ENCODE data around the gene AP4E1.
"Not testable (repeated sequence)": the region's sequence is repeated elsewhere in the genome, so short reads cannot be mapped to it uniquely, and the experiment has no call there.

Gene AP4E1

DNA sequence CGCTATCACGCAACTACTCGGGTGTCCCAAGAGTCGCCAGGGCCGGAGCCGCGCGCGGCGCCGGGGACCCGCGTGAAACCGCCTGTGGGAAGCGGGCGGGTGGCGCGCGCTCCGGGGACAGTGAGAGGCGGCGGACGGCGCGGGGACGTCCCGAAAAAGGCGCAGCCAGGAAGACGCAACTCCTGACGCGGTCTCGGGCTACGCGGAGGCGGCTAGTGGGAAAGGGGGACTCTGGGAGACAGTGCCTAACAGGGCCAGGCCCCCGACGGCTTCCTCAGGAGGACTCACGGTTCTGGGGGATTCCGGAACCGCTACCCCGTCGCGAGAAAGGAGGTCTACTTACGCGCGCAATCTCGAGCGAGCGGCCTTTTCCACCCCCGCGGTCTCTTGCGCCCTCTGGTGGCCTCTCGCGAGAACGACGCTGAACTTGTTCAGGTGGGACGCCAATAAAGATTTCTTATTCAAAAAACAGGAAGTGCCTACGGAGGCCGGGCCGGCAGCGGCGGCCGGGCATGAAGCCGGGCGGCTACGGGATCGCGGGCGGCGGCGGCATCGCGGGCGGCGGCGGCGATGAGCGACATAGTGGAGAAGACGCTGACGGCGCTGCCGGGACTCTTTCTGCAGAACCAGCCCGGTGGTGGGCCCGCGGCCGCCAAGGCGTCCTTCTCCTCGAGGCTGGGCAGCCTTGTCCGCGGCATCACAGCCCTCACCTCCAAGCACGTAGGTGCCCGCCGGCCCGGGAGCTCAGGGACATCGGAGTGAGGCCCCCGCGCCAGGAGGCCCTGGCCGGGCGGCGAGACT is at the start of gene AP4E1:
AP4E1 (plus strand) TSS at position 475 of the 801 bp plus-strand sequence; CDS start at position 571, 96 bp downstream.
- peak; percentile 96 for DNase-seq

DNA sequence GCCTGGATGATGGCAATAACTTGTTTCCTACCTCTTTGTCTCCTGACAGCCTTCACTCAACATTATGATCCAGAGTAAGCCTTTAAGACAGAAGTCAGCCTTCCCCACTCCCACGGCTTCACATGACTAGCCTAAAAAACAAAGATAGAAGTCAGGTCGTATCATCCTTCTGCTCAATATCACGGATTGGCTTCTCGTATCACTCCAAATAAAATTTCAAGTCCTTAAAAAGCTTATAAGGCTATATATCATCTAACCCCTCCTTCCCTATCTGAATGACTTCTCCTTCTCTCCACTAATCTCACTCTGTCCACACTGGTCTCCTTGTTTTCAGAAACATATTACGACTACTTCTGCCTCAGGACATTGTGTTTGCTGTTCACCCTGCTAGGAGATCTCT is 47.7 kb upstream of the AP4E1 start:
- no peak for DNase-seq

GRCh38 chr15:50862553-50862952 is 45.9 kb upstream of the AP4E1 start:
- no peak for DNase-seq

DNA sequence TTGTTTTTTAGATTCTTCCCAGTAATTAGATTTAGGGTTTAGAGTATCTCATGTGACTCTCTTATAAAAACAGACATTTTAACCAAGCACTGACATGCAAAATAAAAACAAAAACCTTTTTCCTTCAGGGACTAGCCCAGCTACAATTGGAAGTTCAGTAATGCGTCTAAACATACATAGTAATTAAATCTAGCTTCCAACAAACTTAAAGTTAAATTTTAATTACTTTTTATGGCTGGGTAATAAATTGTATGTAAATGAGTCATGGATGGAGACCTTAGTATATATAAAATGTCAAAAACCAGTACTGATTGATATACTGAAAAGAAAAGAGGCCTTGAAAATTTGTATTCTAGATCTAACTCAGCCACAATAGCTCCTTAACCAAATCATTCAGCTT is 43.6 kb upstream of the AP4E1 start:
- DNase-seq = no peak

GRCh38 chr15:50865515-50866353 is 42.7 kb upstream of the AP4E1 start:
- DNase-seq = no peak

DNA sequence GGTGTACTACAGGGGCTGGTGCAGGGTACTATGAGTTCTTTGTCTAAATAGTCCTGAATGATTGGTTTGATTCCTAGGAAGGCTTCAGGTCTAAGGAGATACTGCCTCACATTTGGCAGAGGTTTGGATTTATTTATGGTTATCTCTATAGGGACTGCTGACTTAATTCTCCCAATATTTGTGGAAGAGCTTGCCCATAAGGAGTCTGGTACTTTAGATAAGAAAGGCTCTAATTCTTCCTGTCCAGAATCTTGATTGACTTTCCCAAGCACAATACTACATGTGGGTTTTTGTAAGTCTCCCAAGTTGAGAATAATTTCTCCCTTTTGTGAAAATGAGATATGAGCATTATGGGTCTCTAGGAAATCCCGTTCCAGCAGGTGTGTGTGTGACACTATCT is 36.7 kb upstream of the AP4E1 start:
- DNase-seq = no peak

GRCh38 chr15:50872832-50873426 is 35.6 kb upstream of the AP4E1 start:
- DNase-seq = no peak

GRCh38 chr15:50873935-50874361 is 34.5 kb upstream of the AP4E1 start:
- no peak for DNase-seq

DNA sequence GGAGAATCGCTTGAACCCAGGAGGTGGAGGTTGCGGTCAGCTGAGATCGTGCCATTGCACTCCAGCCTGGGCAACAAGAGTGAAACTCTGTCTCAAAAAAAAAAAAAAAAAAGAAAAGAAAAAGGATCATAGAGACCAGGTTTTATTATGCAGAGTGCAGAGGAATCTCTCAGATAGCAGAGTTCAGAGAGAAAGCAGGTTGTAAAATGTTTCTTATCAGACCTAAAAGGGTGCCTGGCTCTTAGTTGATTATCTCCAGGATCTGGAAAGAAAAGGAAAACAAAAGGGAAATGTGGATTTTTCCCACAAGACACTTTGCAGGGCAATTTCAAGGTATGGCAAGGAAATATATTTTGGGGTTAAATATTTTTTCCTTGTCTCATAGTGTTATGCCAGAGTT is 33.2 kb upstream of the AP4E1 start:
- DNase-seq = not testable (repeated sequence)

- no peak for DNase-seq
Observed at GRCh38 chr15:50876260-50876988, 32.1 kb upstream of the AP4E1 start.

DNA sequence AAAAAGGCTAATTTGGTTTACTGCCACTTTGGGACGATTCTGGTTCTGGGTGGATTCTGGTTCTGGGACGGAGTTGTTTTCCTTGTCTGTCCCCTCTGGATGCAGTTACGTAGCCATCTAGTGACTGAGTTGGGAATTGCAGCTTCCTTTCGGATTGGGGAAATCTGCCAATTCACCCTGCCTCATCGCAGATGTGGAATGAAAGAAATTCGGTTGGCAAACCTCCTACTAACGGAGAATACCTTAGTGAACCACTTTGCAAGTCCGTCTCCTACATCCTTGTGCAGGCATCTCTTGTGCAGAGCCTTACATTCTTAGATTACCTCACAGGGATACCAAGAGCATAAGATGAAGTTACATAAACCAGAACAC is 31.5 kb upstream of the AP4E1 start:
- DNase-seq = peak; percentile 82

DNA sequence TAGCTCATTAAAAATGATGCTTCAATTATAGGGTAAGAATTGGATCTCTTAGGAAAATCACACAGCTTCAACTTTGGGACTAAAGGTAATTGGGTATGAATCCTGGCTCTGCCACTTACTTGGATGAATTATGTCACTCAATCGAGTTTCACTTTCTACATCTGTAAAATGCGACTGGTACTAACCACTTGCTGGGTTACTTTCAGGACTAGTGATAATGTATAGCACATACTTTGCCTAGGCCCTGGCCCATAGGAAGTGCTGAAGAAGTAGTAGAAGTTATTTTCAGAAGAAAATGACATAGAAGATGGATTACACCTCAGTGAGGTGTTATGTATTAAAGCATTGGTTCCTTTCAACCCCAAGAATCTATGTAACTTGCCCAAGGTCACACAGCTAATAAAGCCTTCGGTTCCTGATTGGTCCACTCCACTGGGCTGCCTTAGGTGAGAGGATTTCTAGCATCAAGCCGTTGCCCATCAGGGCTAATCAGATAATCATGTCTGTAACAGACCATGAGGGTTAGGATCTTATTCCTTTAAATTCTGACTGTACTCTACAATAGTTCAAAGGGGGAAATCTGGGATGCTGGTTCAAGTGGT is 29.4 kb upstream of the AP4E1 start:
- peak; percentile 32 for DNase-seq

DNA sequence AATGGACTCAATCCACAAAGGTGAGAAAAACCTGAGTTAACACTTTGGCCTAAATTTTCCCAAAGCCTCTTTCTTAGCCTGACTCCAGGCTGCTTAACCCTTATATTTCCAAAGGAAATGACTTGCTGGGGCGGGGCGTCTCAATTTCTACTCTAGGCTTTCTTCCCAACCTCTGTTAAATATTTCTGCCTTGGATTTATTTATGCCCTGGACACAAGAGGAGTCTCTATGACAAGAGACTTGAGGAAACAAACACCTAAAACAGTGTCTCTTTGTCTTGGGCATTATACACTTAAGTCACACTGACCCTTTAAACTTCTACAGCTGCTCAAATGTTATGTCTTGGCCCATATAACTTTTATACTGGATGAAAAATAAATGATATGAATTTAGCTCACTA is 28.3 kb upstream of the AP4E1 start:
- no peak for DNase-seq

DNA sequence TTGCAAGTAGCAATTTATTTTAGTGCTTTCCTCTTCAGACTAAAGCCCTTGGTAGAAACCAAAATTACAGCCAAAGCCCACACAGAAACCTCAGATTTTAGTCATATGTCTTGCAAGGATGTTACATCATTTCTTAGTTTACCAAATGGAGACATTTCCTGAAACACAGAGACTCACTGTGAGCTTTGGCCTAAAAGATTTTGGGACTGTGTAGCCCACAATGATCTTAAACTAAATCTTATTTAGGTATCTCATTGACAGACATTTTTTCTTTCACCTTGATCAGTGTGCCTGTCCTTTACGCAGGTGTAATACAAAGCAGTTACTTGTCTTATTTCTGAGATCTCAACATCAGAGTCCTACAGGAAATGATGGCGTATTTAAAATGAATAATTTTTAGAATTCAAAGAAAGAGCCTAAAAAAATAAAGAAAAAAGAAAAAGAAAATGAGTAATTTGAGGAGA is 27.8 kb upstream of the AP4E1 start:
- DNase-seq = no peak

DNA sequence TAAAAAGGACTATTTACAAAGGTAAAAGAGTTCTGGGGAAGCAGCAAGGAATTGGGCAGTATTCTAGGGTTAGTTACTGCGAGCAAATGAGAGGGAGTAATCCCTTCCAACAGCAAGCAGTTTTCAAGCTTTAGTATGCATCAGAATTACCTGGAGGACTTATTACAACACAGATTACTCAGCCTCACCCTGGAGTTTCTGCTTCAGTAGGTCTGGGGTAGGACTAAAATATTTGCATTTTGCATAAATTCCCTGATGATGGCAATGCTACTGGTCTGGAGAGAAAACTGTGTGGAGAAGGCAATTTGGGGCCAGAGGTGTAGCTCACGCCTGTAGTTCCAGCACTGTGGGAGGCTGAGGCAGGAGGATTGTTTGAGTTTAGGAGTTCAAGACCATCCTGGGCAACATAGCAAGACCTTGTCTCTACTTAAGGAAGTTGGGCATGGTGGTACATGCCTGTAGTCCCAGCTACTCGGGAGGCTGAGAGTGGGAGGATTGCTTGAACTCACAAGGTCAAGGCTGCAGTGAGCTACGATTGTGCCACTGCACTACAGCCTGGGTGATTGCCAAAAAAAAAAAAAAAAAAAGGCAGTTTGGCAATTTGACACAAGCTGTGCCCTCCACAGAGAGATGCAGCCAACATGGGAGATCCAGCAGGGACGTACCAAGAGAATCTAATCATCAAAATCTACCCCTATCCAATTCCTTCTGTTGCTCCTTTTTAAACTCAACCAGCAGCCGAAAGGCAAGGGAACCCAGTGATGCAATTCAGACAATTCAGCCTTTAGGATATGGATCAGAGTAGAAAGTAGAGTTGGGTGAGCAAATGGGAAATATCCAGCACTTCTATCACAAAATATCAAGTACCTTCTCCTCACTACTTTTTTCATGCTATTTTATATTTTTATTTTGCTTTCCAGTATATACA is 27.1 kb upstream of the AP4E1 start:
- DNase-seq = no peak

DNA sequence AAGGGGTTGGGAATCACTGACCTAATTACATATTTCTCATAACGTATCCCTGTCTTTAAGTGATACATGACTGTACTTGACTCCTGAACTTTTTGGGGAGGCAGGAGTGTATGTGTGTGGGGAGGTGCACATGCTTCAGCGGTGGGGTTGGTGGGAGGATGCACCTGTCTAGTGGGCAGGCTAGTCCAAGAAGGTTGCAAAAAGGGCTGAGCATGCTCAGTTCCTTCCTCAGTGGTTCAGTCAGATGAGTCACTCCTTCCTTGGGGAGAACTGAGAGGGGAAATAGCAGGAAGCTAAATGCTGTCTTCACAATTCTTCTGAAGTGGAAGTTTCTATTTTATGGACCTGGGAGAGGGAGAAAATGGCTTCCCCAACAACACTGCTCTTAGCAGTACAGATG is 24.6 kb upstream of the AP4E1 start:
- peak; percentile 55 for DNase-seq

GRCh38 chr15:50884540-50884939 is 23.9 kb upstream of the AP4E1 start:
- no peak for DNase-seq

DNA sequence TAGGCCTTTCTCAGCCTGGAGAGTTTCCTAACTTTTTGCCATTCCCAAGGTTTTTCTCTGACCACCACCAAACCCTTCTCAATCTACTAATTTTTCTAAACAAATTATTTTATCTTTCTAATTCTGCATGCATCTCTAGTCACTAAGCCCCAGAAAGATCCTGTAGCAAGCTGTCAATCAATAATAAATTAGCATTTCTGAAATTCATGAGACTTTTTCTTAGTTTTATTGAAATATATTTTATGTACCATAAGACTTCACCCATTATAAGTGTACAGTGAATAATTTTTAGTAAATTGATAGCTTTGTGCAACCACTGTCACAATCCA is 22.4 kb upstream of the AP4E1 start:
- no peak for DNase-seq

DNA sequence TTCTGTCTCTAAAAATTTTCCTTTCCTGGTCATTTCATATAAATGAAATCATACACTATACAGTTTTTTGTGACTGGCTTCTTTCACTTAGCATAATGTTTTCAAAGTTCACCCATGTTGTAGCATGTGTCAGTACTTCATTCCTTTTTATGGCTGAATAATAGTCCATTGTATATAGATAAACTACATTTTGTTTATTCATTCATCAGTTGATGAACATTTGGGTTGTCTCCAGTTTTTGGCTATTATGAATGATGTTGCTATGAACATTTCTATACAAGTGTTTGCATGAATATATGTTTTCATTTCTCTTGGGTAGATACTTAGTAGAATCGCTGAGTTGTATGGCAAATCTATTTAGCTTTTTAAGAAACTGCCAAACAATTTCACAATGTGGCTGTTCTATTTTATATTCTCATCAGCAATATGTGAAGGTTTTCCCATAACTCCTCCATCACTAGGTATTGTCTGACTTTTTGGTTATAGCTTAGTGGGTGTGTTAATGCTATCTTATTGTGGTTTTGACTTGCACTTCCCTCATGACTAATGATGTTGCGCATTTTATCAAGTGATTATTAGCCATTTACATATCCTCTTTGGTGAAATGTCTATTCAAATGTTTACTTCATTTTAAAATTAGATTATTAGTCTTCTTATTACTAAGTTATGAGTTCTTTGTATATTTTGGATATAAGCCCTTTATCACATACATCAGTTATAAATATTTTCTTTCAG is 21.7 kb upstream of the AP4E1 start:
- DNase-seq = no peak

- no peak for DNase-seq
Observed at GRCh38 chr15:50888054-50888453, 20.4 kb upstream of the AP4E1 start.

DNA sequence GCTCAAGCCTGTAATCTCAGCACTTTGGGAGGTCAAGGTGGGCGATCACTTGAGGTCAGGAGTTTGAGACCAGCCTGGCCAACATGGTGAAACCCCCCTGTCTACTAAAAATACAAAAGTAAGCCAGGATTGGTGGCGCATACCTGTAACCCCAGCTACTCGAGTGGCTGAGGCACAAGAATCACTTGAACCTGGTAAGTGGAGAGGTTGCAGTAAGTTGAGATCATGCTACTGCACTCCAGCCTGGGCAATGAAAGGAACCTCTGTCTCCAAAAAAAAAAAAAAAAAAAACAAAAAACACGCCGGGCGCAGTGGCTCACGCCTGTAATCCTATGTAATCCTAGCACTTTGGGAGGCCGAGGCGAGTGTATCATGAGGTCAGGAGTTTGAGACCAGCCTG is 18.9 kb upstream of the AP4E1 start:
- no peak for DNase-seq
